ENCODE results near the gene PNRC2.

The PNRC2 gene, protein sequence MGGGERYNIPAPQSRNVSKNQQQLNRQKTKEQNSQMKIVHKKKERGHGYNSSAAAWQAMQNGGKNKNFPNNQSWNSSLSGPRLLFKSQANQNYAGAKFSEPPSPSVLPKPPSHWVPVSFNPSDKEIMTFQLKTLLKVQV

DNA sequence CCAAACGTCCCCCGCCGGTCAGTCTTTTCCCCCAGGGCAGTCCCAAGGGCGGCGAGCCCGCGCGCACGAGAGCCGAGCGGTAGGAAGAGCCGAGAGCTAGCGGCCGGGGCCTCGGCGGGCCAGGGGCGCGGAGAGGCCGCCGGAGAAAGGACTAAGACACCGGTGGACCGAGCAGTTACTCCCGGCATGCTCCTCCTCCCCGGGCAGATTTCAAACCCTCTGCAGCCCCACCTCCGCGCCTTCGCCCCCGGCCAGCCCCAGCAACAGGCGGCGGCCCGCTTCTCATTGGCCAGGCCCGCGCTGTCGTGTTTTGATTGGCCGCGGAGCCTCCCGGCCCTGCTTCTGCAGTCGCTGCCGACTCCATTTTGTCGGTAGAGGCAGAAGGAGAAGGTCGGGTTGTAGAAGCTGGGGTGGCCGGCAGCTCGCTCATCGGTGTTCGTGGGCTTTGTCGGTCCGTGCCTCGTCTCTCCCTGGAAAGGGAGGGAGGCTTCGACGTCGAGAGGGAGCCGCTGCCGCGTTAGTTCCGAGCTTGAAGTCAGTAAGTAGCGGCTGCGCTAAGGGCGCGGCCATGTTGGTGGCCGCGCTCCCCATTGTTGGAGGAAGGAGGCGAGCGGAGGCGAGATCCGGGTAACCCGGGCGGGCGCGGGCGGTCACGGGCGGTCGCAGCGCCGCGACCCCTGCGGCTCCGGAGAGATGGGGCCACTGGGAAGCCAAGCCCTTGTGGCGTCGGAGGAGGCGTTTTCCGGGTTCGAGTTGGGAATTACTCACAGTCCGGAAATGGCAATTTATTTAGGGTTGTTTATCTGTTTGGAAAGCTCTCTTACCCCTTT, at the start of gene PNRC2:
TSS of gene PNRC2 (plus strand) at position 368 of the 830 bp plus-strand sequence. CDS start 1,630 bp downstream, outside the sequence.
- DNase-seq, result peak; percentile 95

DNA sequence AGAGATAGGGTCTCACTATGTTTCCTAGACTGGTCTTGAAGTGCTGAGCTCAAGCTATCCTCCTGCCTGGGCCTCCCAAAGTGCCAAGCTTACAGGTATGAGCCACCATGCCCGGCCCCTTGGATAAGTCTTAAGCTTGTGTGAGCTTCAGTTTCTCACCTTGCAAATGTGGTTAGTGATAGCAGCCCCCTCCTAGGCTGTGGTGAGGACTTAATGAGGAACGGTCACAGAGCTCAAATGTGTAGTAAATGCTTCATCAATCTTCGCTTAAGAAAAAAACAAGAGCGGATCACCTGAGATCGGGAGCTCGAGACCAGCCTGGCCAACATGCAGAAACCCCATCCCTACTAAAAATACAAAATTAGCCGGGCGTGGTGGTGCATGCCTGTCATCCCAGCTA, 49.5 kb upstream of the PNRC2 start:
- DNase-seq, result no peak

DNA sequence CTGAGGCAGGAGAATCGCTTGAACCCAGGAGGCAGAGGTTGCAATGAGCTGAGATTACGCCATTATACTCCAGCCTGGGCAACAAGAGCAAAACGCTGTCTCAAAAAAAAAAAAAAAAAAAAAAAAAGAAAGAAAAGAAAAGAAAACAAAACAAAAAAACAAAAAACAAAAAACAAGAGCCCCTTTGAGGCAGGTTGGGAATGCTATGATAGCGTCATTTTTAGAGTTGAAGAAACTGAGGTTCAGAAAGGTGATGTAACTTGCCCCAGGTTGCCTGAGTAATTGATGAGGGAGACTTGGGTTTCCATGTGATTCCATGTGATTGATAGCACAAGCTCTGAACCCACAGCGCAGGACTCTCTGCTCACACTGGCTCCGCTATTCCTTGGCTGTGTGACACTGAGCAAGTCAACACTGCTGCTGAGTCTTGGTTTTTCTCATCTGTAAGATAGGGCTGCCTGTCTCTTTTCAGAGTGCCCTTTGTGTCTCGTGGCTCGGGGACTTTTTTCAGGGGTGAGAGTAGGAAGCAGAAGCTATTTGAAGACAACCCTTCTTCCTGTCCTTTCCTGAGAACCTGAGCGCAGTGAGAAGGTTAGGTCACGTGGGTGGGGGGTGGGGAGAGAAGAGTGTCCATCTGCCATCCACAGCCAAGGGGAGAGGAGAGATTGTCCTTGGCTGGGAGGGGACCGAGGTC, 48.9 kb upstream of the PNRC2 start:
- DNase-seq, result no peak

DNA sequence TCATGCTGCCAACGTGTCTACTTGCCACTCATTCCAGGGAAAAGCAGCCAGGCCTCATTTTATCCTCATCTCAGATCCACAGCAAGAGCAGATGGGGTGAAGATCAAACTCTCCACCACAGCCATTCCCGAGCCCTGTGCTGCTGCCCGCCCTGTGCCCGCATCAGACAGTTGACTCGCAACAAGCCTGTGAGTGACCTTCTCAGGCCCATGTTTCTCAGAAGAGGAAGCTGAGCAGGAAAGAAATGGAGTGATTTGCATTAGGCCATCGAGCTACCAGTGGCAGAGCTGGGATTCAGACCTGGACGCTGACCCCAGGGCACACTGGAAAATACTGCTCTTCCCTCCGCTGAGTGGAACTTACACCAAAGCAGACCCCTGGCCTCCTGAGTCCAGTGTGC, 47.7 kb upstream of the PNRC2 start:
- DNase-seq, result no peak

DNA sequence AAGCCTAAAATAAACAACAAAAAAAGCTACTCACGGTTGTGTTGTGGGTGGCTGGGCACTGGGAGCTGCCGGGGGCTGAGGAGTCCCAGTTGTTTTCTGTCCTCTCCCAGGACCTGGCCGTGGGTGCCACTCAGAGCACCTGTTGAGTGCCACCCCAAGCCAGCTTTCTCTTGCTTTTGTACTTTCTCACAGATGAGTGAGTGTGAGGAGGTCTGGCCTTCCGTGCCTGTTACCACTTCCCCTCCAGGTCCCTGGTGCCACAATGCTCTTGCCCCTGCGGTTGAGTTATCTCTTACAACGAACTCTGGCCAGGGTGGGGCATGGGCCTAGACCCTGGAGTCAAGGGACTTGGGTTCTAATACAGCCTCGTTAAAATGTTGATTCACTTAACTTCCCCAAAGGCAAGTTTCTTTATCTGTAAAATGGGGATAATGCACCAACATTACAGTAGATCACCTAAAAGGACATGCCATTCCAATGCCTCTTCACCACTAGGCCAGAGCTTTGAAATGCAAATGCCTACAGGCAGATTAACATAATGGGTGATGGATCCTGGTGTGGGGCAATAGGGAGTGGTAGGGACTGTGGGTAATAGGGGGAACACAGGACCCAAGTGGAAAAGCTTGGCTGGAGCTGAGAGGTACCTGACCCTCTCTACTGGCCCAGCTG, 46.3 kb upstream of the PNRC2 start, which contains the start of gene CNR2:
TSS of gene CNR2 (minus strand) at position 151 of the 669 bp plus-strand sequence. CDS start 37,745 bp downstream, outside the sequence.
- DNase-seq, result no peak

DNA sequence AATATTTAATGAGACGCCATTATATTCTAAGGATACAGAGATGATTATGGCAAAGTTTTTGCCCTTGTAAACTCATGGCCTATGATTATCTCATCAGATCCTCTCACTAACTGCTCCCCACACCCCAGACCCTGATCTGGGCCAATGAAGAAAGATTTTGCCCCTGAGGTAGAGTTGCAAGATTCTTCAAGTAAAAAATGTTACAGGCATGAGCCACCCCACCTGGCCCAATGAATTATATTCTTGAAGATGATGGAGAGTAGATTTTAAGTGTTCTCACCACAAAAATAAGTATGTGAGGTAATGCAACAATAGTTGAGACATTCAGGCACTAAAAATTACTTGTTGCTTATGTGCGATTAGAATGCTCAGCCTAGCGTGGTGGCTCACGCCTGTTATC, 44.7 kb upstream of the PNRC2 start:
- DNase-seq, result no peak

DNA sequence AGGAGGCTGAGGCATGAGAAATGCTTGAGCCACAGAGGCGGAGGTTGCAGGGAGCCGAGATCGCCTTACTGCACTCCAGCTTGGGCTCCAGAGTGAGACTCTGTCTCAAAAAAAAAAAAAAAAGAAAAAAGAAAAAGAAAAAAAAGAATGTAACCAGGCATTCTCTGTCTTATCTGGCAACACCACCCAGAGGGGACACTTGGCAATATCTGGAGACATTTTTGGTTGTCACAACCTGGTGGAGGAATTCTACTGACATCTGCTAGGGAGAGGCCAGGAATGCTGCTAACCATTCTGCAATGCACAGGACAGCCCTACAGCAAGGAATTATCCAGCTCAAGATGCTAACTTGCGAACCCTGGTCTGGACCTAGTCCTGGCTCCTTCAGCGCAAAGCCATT, 44.2 kb upstream of the PNRC2 start:
- no peak for DNase-seq

DNA sequence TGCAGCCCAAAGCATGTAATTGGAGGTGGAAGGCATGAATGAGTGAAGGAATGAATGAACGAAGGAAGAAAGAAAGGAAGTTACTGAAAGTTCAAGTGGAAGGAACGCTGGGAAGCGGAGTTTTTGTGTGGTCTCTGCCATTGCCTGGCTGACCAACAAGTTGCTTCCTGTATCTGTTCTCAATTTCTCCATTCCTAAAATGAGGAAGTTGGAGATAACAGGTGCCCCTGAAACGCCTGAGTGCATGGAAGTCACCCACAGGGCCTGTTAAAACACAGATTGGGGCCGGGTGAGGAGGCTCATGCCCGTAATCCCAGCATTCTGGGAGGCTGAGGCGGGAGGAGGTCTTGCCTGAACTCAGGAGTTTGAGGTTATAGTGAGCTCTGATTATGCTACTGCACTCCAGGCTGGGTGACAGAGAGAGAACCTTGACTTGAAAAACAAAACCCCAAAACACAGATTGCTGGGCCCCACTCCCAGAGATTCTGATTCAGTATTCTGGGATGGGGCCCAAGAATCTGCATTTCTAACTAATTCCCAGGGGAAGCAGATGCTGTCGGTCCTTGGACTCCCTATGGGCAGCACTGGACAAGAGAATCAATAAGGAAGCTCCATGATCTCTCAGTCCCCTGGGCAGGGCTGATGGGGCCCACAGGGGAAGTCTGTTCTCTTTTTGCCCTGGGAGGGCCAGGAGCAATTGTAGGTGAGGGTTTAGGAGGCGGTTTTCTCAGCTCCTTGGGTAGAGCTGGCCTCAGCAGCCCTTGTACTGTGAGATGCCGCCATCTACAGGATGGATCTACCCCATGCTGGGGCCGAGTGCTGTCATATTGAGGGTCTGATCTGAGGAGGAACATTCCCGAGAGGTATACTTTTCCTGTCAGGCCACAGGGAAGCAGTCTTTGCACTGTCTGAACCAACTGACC, 43.2 kb upstream of the PNRC2 start:
- DNase-seq, result peak; percentile 77

DNA sequence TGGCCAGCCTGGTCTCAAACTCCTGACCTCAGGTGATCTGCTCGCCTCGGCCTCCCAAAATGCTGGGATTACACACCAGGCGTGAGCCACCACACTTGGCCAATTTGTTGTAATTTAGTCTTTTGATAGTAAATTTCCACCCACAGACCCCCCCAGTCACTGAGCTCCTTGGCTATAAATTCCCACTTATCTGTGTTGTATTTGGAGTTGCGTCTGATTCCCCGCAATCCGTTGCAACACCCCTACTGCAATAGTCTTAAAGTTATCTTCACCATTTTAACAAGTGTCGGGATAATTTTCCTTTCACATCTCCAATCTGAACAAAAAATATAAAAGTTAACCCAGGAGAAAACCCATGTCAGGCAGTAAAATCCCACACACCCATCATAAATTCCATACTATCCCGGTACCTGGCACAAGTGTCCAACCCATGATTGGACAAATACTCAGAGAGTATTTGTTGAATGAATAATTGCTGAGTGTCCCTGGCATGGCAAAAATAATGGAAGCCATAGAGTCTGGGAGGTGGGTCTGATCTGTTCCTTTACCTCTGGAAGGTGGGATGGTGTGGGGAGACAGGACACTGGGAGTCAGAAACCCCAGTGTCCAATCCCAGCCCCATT, 37.2 kb upstream of the PNRC2 start:
- no peak for DNase-seq

DNA sequence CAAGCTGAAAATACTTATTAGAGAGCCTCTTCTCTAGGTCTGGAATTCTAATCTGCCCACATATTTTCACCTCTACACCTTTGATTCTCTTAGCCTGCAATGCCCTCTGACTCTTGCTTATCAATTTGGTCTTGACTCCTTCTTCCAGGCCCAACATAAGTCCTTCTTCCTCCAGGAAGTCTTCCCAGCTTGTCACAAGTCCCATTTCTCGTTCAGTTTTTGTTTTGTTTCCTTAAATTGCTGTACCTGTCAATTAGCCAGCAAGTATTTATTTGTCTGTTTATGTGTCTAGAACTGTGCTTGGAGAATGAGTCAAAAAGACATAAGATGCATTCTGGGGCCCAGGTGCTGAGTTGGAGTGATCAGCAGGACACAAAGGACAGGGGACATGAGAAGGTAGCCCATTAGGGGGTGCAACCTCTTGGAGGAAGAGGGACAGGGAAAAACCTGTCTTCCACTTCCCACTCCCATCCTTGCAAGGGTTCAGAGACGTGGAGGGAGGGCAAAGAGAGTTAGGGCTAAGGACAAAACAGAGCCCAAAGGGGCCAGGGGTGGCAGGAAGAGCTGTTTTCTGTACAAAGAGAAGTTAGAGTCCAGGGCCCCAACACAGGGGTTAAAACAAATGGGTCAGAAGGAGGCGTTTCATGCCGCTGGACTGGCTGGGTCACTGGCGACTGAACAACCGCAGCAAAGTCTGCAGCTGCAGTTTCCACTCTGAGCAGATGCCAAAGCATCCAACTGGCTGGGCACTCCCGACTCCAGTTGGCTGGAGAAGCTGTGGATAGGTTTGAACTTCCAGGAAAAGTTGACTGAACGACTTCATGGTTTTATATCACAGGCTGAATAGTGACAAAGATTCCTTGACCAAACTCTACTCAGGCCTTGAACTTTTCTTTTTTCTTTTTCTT, 35.8 kb upstream of the PNRC2 start:
- DNase-seq, result no peak

DNA sequence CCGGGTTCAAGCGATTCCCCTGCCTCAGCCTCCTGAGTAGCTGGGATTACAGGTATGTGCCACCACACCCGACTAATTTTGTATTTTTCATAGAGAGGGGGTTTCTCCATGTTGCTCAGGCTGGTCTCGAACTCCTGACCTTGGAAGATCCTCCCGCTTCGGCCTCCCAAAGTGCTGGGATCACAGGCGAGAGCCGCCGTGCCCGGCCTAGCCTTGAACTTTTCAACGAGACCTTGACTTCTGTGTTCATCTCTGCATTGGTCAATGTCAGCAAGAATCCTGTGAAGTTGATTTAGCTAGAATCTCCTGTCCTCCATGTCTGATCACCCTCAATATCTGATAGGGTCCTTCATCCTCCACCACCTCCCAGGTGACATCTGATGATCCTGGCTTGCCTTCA, 35.0 kb upstream of the PNRC2 start:
- DNase-seq, result no peak

DNA sequence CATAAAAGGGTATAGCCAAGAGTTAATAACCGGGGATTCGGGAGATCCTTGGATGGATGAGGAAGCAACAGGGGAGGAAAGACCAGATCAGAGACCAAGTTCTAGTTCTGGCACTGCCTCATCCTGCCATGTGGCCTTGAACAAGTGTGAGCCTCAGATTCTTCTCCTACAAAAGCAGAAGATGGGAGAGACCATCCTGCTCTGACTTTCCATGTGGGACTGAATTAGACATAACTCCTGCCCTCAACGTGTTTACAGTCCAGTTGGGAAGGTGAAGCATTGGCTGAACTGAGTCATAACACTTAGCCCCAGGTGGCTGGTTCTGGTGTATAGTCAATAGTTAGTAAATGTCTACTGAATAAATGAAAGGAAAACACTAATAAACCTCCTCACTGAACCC, 34.3 kb upstream of the PNRC2 start:
- DNase-seq, result no peak

DNA sequence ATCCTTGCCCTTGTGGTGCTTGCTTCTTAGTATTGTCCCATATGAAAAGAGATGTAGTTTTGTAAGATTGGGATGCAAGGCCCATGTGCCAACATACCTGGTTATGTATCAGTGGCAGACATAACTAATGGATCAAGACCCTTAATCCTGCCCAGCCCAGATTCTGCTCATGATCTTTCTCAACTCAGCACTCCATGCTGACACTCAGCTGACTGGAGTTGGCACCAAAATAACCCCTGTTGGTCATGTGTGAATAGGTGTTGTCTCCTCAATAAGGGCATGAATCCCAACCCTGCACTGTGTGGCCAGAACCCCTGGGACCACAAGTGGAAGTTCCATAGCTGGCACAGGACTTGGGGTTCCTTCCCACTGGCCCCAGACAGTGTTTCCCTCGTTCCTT, 32.5 kb upstream of the PNRC2 start:
- DNase-seq, result no peak

DNA sequence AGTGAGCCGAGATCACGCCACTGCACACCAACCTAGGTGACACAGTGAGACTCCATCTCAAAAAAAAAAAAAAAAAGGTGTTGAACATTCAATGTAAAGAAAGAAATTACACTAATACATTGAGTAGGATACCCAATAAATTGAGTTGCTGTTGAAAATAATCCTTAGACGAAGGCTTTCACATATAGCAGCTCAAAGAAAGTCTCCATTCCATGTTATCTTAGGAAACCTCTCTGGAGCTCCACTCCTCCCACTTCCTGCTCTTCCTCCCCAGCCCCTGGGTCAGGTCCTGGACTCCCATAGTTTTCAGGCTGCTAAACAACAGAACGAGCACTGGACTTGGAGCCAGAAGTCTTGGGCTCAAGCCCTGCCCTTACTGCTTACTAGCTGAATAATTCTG, 30.8 kb upstream of the PNRC2 start:
- no peak for DNase-seq

DNA sequence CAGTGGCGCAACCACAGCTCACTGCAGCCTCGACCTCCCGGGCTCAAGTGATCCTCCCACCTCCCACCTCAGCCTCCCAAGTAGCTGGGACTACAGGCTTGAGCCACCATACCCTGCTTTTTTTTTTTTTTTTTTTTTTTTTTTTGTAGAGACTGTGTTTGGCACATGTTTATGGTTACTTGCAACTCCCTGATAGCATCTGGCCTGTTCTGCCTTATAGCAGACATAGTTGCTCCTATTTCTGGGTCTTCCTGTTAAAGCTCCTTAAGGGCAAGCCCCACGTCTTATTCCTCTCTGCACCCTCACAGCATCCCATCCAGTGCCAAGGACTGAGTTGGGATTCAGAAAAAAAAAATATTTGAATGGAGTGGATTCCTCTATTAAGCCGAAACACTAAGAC, 29.4 kb upstream of the PNRC2 start:
- no peak for DNase-seq

DNA sequence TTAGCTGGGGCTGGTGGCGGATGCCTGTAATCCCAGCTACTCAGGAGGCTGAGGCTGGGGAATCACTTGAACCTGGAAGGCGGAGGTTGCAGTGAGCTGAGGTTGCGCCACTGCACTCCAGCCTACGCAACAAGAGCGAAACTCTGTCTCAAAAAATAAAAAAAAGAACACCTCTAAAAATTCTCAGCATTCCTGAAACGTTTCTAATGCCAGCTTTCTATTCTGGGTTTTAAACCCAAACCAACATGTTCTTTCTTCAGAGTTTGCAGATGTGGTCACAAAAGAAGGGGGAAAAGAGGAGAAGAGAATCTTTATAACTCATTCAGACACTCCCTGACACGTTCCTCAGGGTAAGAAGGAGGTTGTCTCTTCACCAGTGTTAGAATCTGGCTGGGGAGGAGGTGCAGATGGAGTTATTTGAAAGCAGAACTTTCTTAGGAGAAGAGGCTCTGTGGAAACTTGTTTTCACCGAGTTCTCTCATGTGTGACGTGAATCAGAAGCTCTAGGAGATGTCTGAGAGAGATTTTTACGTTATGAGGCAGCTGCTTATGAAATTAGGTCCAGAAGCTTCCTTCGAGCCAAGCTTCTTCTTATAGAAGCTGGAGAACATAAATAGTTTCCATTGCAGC, 28.7 kb upstream of the PNRC2 start:
- no peak for DNase-seq

DNA sequence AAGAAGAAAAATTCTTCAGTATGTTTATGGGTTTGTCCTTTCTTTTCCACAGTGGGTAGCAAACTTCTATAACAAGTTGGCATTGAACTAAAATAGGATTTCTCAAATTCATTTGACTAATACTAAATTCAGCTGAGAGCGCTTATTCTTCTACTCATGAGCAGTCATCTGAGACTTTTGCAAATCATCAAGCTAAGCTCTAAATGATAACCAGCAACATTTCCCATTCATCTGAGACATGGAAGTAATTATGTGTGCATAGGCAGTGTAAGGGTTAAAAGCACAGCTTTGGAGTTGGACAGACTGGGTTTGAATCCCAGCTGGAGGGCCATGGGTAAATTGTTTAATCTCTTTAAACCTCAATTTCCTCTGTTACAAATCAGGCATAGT, 28.1 kb upstream of the PNRC2 start:
- DNase-seq, result no peak

DNA sequence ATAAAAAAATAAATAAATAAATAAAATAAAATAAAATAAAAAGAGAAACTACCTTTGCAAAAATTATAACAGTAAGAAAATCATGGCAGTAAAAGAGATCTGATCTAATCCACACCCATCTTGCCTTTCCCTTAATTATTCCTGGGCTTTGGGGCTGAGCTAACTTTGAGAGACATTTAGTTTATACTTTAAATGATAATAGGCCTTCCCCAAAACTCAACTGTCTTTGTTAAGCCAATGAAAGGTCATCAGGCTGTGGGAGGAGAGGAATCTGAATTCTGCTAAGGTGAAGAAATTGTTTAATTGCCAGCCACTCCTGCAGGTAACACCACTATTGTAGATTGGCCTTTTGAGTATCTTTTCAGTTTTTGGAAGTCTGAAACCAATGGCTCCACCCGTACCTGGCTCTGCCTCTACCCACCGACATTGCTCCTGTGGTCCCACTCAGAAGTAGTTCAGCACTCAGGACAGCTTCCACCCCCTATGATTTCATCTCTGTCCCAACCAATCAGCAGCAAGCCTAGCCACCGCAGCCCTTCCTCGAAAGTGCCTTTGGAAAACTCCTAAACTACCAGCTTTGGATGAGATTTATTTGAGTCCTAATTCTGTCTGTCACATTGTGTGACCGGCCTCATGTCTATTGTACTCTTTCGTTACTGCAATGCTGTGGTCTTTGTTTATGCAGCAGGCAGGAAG, 23.0 kb upstream of the PNRC2 start:
- DNase-seq, result no peak

DNA sequence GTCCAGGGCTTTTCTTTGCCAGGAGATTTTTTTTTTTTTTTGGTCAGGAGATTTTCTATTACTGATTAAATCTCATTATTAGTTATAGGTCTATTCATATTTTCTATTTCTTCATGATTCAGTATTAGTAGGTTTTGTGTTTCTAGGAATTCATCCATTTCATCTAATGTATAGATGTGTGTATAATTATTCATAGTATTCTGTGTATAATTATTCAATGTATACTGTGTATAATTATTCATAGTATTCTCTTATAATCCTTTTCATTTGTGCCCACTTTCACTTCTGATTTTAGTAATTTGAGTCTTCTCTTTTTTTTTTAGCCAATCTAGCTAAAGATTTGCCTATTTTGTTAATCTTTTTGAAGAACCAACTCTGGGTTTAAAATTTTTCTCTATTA, 12.3 kb upstream of the PNRC2 start:
- no peak for DNase-seq

DNA sequence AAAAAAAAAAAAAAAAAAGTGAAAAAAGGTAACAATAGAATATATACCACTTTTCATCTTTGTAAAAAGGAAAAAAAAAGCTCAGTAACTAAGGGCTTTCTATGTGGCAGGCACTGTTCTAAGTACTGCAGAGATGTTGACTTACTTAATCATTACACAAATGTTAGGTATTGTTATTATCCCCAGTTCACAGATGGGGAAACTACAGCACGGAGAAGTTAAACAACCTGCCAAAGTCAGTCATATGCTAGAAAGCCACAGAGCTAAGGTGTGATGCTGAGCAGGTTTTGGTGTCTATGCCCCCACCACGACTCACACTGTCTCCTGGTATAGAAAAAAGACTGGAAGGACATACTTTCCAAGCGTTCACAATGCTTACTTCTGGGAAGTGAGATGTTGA, 6.6 kb upstream of the PNRC2 start:
- no peak for DNase-seq
